Activated CD4-positive, alpha-beta T cell treated with anti-CD3 and anti-CD28 coated beads, Interleukin-2, amount 10 ng/mL, durations not matched to agents 7 days and 5 days (primary cell): ENCODE results near the gene PPP6R3. TPM values are rescaled to one million over a fixed set of nuclear protein-coding genes. Genes with fewer than 3 reads are reported as not detected.

Experiments used
- CTCF ChIA-PET: fragments of 350-600 bp; sonication (Branson Sonifier 250); formaldehyde crosslinking; loops from one replicate; lab custom pipeline; 2021; ENCODE audit warnings: antibody characterized with exemption; lab: Charles Lee
- POLR2A ChIA-PET: fragments of 350-600 bp; sonication (Branson Sonifier 250); formaldehyde crosslinking; loops from one replicate; lab custom pipeline; 2021; ENCODE audit warnings: antibody characterized with exemption; lab: Charles Lee
- DNase-seq: peaks from one replicate; pipeline ENCODE4 v3.0.0-alpha.2; 2020
- H3K27ac Mint-ChIP-seq: one replicate; pipeline ENCODE4 v1.8.0; 2021; ENCODE audit warnings: mild to moderate bottlenecking, moderate library complexity, mixed read lengths
- H3K27me3 Mint-ChIP-seq: one replicate; pipeline ENCODE4 v1.8.0; 2021; ENCODE audit warnings: mixed read lengths
- H3K36me3 Mint-ChIP-seq: one replicate; pipeline ENCODE4 v1.8.0; 2021; ENCODE audit warnings: low read depth, mixed read lengths
- H3K4me1 Mint-ChIP-seq: one replicate; pipeline ENCODE4 v1.8.0; 2021; ENCODE audit warnings: mixed read lengths
- H3K4me3 Mint-ChIP-seq: one replicate; pipeline ENCODE4 v1.8.0; 2021; ENCODE audit warnings: mild to moderate bottlenecking, moderate library complexity, mixed read lengths
- H3K9me3 Mint-ChIP-seq: one replicate; pipeline ENCODE4 v1.8.0; 2021; ENCODE audit warnings: mixed read lengths
- total RNA-seq, 2 experiments: library from RNA; stranded (reverse); gene quantifications; one replicate each; pipeline ENCODE4 v1.2.3, GENCODE V29; 2021

PPP6R3 gene
- total RNA-seq, 2 experiments from 2014 or later = 114 to 124 TPM

DNA sequence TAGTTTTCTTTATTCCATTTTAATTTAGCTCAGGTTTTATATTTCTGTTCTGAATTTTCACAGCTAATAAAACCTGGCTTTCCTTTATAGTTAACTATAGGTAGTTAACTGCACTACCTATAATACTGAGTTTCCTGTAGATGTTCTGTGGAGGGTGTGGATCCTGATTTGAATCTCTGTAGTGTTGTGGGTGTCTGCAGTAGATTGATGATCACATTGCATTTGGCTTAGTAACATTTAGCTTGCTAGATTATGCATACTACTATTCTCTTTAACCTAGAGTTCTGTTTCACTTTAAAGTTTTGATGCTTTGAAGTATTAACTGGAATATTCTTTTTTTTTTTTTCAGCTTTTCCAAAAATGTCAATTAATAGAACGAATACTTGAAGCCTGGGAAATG lies 110.1 kb downstream of the PPP6R3 start:
- H3K4me1 Mint-ChIP-seq = peaks cover 25% of the 10 kb centered on the region
- H3K27ac Mint-ChIP-seq = peak overlapping the region; percentile 2
- no peak overlapping the region for H3K4me3 Mint-ChIP-seq
- H3K27me3 Mint-ChIP-seq = no peaks in the 10 kb centered on the region
- no peaks in the 10 kb centered on the region for H3K9me3 Mint-ChIP-seq
- ChIA-PET CTCF (no interaction called here), POLR2A (no interaction called here)
- DNase-seq = no peak
- peaks cover 64% of the 10 kb centered on the region for H3K36me3 Mint-ChIP-seq

GRCh38 chr11:68574308-68574707 lies 113.8 kb downstream of the PPP6R3 start:
- DNase-seq = no peak
- CTCF ChIA-PET = interaction anchor here (2.2 kb wide), 1 partner anchor 10 kb away, joined by 7 read pairs; no protein-coding TSS in a partner anchor
- H3K9me3 Mint-ChIP-seq = no peaks in the 10 kb centered on the region
- no peak overlapping the region for H3K4me3 Mint-ChIP-seq
- peaks cover 13% of the 10 kb centered on the region for H3K4me1 Mint-ChIP-seq
- no peak overlapping the region for H3K27ac Mint-ChIP-seq
- POLR2A ChIA-PET = no interaction called here
- no peaks in the 10 kb centered on the region for H3K27me3 Mint-ChIP-seq
- H3K36me3 Mint-ChIP-seq = peaks cover 62% of the 10 kb centered on the region

GRCh38 chr11:68575025-68575665 lies 114.6 kb downstream of the PPP6R3 start:
- no peak overlapping the region for H3K27ac Mint-ChIP-seq
- peaks cover 65% of the 10 kb centered on the region for H3K36me3 Mint-ChIP-seq
- POLR2A ChIA-PET = no interaction called here
- no peak for DNase-seq
- no peaks in the 10 kb centered on the region for H3K9me3 Mint-ChIP-seq
- H3K27me3 Mint-ChIP-seq = no peaks in the 10 kb centered on the region
- no peak overlapping the region for H3K4me3 Mint-ChIP-seq
- peaks cover 8% of the 10 kb centered on the region for H3K4me1 Mint-ChIP-seq
- CTCF ChIA-PET = no interaction called here

DNA sequence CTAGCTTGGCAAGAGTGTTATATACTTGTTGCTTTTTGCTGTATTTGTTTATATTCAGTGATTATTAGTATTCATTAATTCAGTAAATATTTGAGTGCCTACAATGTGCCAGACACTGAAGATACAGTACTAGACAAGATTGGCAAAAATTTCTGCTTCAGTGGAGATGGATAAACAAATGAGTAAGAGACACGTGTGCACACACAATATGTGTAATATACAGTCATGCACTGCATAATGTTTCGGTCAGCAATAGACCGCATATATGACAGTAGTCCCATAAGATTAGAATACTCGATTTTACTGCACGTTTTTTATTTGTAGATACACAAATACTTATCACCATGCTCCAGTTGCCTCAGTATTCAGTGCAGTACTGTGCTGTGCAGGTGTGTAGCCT lies 118.9 kb downstream of the PPP6R3 start:
- Mint-ChIP-seq H3K27ac (no peak overlapping the region), H3K36me3 (peaks cover 54% of the 10 kb centered on the region), H3K4me3 (no peak overlapping the region), H3K27me3 (no peaks in the 10 kb centered on the region), H3K9me3 (no peaks in the 10 kb centered on the region), H3K4me1 (peaks cover 2% of the 10 kb centered on the region)
- ChIA-PET CTCF (no interaction called here), POLR2A (no interaction called here)
- no peak for DNase-seq

DNA sequence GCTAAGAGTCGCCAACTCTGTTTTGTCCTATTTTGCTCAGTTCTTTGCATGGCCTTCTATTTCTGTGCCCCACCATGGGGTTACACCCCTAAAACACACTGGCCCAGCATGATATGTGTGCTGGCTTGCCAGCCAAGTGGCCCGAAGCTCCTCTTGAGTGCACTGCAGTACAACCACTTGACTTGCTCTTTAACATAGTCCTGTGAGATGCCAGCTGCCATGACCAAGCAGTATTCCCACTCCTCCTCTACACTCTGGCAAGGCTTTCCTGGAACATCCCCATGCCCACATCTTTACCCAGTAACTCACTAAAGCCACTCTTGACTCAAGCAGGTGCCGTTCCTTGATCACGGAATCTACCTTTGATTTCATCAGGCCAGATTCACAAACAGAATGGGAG lies 120.9 kb downstream of the PPP6R3 start:
- no peak for DNase-seq
- Mint-ChIP-seq H3K27me3 (no peaks in the 10 kb centered on the region), H3K27ac (peak overlapping the region; percentile 6), H3K4me3 (no peak overlapping the region), H3K9me3 (no peaks in the 10 kb centered on the region), H3K4me1 (peaks cover 2% of the 10 kb centered on the region), H3K36me3 (peaks cover 47% of the 10 kb centered on the region)
- POLR2A ChIA-PET = no interaction called here
- CTCF ChIA-PET = no interaction called here

DNA sequence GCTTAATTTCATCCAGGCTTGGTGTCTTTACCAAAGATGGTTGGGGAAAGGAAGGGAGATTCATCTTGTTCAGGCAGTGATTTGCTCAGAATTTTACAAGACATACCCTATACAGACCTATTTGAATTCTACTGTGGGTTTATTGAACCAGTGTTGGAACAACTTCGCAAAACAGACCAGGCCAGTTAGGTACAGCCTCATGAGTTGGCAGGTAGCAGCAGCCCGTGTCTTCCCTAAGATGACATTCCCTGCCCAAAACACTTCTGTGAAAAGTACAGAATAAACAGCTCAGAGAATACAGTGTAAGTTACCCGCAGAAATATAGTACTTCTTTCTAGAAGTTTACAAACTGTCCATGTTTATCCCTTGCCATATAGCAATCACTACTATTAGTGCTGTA lies 121.3 kb downstream of the PPP6R3 start:
- Mint-ChIP-seq H3K4me3 (no peak overlapping the region), H3K36me3 (peaks cover 43% of the 10 kb centered on the region)

DNA sequence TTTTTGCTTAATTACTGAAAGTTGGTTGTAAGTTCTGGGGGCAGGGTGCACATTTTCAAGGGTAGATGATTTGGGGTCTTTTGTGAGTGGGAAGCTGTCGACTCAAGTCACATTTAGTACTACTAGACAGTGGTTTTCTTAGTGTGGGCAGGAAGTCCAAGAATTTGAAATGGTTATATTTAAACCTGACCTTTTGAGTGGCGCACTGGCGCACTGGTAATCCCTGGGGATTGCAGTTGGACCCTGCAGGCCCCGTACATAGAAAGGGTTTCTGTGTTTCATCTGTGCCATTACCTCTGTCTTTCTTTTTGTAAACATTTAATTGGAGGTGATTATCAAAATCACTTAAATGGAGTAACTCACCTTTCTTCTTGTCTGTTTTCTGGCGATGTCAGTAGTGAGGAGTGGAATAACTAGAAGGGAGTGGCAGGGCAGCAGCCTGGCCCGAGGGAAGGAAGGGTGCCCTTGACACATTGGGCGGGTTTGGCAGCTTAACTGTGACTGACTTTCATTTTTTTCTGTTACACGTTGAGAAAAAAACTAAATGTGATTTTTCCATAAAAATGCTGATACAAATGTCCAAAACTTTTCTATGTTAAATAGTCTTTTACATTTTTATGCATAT lies 122.0 kb downstream of the PPP6R3 start:
- Mint-ChIP-seq H3K9me3 (no peaks in the 10 kb centered on the region), H3K27me3 (no peaks in the 10 kb centered on the region), H3K27ac (no peak overlapping the region), H3K4me1 (peaks cover 2% of the 10 kb centered on the region), H3K36me3 (peaks cover 46% of the 10 kb centered on the region), H3K4me3 (no peak overlapping the region)
- CTCF ChIA-PET = no interaction called here
- POLR2A ChIA-PET = no interaction called here
- DNase-seq = no peak

More for the DNA sequence above, 121.3 kb downstream of the PPP6R3 start:
- no peak for DNase-seq
- POLR2A ChIA-PET = no interaction called here
- Mint-ChIP-seq H3K9me3 (no peaks in the 10 kb centered on the region), H3K27ac (no peak overlapping the region), H3K27me3 (no peaks in the 10 kb centered on the region), H3K4me1 (peaks cover 2% of the 10 kb centered on the region)
- CTCF ChIA-PET = no interaction called here

GRCh38 chr11:68583041-68583446 lies 122.5 kb downstream of the PPP6R3 start:
- Mint-ChIP-seq H3K27ac (no peak overlapping the region), H3K9me3 (no peaks in the 10 kb centered on the region), H3K4me1 (peaks cover 2% of the 10 kb centered on the region), H3K36me3 (peaks cover 45% of the 10 kb centered on the region), H3K27me3 (no peaks in the 10 kb centered on the region), H3K4me3 (no peak overlapping the region)
- no peak for DNase-seq
- CTCF ChIA-PET = interaction anchor here (0.6 kb wide), 1 partner anchor 390 kb away, joined by 5 read pairs; no protein-coding TSS in a partner anchor
- POLR2A ChIA-PET = no interaction called here

DNA sequence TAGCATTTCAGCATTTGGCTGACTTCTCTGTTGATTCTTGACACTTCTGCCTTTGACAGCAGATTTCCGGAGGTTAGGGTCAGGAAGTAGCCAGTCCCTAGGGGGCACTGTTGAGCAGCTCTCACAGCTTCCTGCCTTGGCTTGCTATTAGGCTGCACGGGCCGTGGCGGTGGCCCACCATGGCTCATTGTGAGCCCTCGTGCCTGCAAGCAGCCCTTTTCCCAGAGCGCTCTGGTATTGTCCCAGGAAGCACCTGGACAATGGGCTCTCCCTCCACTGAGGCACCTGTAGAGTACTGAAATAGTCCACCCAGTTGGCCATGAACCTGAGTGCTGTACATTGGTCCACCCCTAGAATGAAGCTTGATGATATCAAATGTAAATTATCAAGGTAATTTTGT lies 123.5 kb downstream of the PPP6R3 start:
- Mint-ChIP-seq H3K36me3 (peaks cover 41% of the 10 kb centered on the region), H3K4me3 (no peak overlapping the region), H3K9me3 (no peaks in the 10 kb centered on the region), H3K27me3 (no peaks in the 10 kb centered on the region), H3K27ac (no peak overlapping the region), H3K4me1 (peaks cover 2% of the 10 kb centered on the region)
- ChIA-PET POLR2A (no interaction called here), CTCF (interaction anchor here (0.5 to 1.6 kb wide), 4 partner anchors 11 to 631 kb away, joined by 3 to 7 read pairs (median 4); no protein-coding TSS in a partner anchor)
- DNase-seq = peak; percentile 52

GRCh38 chr11:68584991-68585524 lies 124.5 kb downstream of the PPP6R3 start:
- CTCF ChIA-PET = interaction anchor here (0.8 to 1.6 kb wide), 2 partner anchors 12 to 21 kb away, joined by 3 to 7 read pairs; no protein-coding TSS in a partner anchor
- no peak for DNase-seq
- no peaks in the 10 kb centered on the region for H3K27me3 Mint-ChIP-seq
- H3K4me1 Mint-ChIP-seq = peaks cover 2% of the 10 kb centered on the region
- H3K4me3 Mint-ChIP-seq = no peak overlapping the region
- H3K9me3 Mint-ChIP-seq = no peaks in the 10 kb centered on the region
- H3K27ac Mint-ChIP-seq = no peak overlapping the region
- POLR2A ChIA-PET = no interaction called here
- peaks cover 38% of the 10 kb centered on the region for H3K36me3 Mint-ChIP-seq

DNA sequence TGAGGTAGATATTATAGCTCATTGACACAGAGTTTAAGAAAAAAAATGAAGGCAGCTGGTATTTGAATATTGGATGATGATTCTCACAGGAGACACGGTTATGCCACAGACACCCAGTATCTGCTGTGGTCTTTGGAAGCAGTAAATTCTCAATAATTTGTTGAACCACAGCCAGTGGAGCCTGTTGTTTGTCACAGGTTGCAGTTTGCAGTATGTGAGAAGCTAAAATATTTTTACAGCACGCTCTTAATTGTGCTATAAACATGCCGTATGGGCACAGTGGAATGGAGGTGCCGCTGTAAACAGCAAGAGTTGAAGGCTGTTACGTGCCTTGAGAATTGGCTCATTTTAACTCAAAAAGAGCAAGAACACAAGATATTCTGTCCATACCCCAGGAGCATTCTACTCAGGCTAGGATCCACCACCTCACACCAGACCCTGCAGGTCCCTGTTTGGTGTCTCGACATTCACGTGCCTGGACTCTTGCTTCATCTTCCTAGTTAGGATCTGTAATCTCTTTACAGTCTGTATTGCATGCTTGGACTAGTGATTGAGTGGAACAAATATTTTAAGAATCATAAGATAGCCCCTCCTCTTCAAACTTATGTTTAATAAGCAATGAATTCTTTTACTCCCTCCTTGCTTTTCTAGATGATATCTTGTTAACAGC lies 129.1 kb downstream of the PPP6R3 start:
- POLR2A ChIA-PET = no interaction called here
- no peaks in the 10 kb centered on the region for H3K4me1 Mint-ChIP-seq
- no peaks in the 10 kb centered on the region for H3K27me3 Mint-ChIP-seq
- peaks cover 49% of the 10 kb centered on the region for H3K36me3 Mint-ChIP-seq
- H3K9me3 Mint-ChIP-seq = no peaks in the 10 kb centered on the region
- no peak for DNase-seq
- CTCF ChIA-PET = interaction anchor here (0.7 kb wide), 1 partner anchor 63 kb away, joined by 4 read pairs; no protein-coding TSS in a partner anchor
- no peak overlapping the region for H3K4me3 Mint-ChIP-seq
- H3K27ac Mint-ChIP-seq = no peak overlapping the region

DNA sequence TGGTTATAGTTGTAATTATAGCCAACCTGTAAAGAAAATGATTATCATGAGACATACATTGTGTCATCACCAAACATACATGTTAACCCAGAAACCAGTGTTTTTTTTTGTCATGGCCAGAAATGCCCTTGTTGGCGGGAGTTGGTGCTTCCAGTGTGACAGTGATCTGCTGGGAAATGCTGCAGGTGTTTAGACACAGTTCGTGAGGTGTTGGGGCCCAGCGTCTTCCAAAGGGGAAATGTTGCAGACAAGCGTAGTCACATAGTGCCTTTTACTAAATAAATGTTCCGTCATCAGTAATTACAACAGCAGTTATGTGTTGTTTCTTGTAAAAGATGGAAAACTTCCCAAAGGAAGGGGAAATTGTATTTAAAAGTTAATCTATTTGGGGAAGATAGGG lies 131.2 kb downstream of the PPP6R3 start:
- Mint-ChIP-seq H3K27ac (no peak overlapping the region), H3K27me3 (no peaks in the 10 kb centered on the region), H3K4me3 (no peak overlapping the region), H3K4me1 (no peaks in the 10 kb centered on the region), H3K9me3 (no peaks in the 10 kb centered on the region), H3K36me3 (peaks cover 58% of the 10 kb centered on the region)
- ChIA-PET CTCF (no interaction called here), POLR2A (no interaction called here)
- no peak for DNase-seq

- H3K27me3 Mint-ChIP-seq = no peaks in the 10 kb centered on the region
- H3K9me3 Mint-ChIP-seq = no peaks in the 10 kb centered on the region
- no peak for DNase-seq
- CTCF ChIA-PET = interaction anchor here (0.5 kb wide), 1 partner anchor 349 kb away, joined by 3 read pairs; no protein-coding TSS in a partner anchor
- POLR2A ChIA-PET = no interaction called here
- peaks cover 66% of the 10 kb centered on the region for H3K36me3 Mint-ChIP-seq
- no peaks in the 10 kb centered on the region for H3K4me1 Mint-ChIP-seq
- no peak overlapping the region for H3K27ac Mint-ChIP-seq
- no peak overlapping the region for H3K4me3 Mint-ChIP-seq
Observed at GRCh38 chr11:68593441-68593840, 132.9 kb downstream of the PPP6R3 start.
